WTC11 (cell line): ENCODE measurements around the gene HTT-AS.

Experiments
- ATF6 ChIP-seq: sonication (generic); formaldehyde crosslinking; IDR thresholded peaks from 2 replicates; pipeline ENCODE4 v1.8.1; 2023; ENCODE audit warnings: mild to moderate bottlenecking, missing genetic modification reagents
- PRRX2 ChIP-seq: fragments of 250-450 bp; sonication (Bioruptor Pico); IDR thresholded peaks from 2 replicates; pipeline ENCODE4 v1.8.0; 2021; ENCODE audit warnings: mild to moderate bottlenecking
- ZNF671 ChIP-seq: fragments of 250-450 bp; sonication (Bioruptor Pico); IDR thresholded peaks from 2 replicates; pipeline ENCODE4 v1.8.0; 2021; ENCODE audit warnings: mild to moderate bottlenecking

GRCh38 chr4:3083732-3084131 is 9.4 kb upstream of the HTT-AS start:
- TF ChIP-seq ZNF671 = no peak
- no peak for TF ChIP-seq ATF6 (CRISPR knock-in tag)
- no peak for TF ChIP-seq PRRX2 (CRISPR knock-in tag)
